ENCODE measurements around the gene KMT2C. TPM values are rescaled to one million over a fixed set of nuclear protein-coding genes. Genes with fewer than 3 reads are reported as not detected.

Gene KMT2C
- total RNA-seq, 2 experiments from 2014 or later, result 47.5 to 105 TPM

GRCh38 chr7:152351168-152351567, 84.6 kb downstream of the KMT2C start:
- intact Hi-C loops (cut with micrococcal nuclease; ENCODE audit: unreplicated experiment), result no loop called here
- Histone ChIP-seq H3K9me3 (ENCODE audit: low read length) (no peaks in the 10 kb centered on the region), H3K4me3 (ENCODE audit: low read depth, low read length, poor library complexity, severe bottlenecking) (no peak overlapping the region), H4K20me1 (ENCODE audit: insufficient read depth, low read length) (no peaks in the 10 kb centered on the region; the same call in 1 of the 2 replicates), H3K79me2 (ENCODE audit: insufficient read depth, low read depth, low read length) (peaks cover 56% of the 10 kb centered on the region), H2AFZ (ENCODE audit: low read length) (no peak overlapping the region), H3K9me2 (ENCODE audit: insufficient read depth, low read length) (no peaks in the 10 kb centered on the region), H3K27ac (ENCODE audit: low read depth, low read length, poor library complexity, severe bottlenecking) (no peak overlapping the region), H3K36me3 (ENCODE audit: insufficient read depth, low read length) (peaks cover 77% of the 10 kb centered on the region), H3K4me1 (ENCODE audit: insufficient read depth, low read length, poor library complexity, severe bottlenecking) (peaks cover 7% of the 10 kb centered on the region), H3K4me2 (ENCODE audit: low read length) (no peak overlapping the region)
- TF ChIP-seq EZH2phosphoT487 (IDR thresholded peaks at IDR 0.05; ENCODE audit: borderline replicate concordance, low read depth, low read length), result no peak
- TF ChIP-seq, protein P1, sequence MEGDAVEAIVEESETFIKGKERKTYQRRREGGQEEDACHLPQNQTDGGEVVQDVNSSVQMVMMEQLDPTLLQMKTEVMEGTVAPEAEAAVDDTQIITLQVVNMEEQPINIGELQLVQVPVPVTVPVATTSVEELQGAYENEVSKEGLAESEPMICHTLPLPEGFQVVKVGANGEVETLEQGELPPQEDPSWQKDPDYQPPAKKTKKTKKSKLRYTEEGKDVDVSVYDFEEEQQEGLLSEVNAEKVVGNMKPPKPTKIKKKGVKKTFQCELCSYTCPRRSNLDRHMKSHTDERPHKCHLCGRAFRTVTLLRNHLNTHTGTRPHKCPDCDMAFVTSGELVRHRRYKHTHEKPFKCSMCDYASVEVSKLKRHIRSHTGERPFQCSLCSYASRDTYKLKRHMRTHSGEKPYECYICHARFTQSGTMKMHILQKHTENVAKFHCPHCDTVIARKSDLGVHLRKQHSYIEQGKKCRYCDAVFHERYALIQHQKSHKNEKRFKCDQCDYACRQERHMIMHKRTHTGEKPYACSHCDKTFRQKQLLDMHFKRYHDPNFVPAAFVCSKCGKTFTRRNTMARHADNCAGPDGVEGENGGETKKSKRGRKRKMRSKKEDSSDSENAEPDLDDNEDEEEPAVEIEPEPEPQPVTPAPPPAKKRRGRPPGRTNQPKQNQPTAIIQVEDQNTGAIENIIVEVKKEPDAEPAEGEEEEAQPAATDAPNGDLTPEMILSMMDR (conservative IDR thresholded peaks at IDR 0.05; ENCODE audit: low read length), result no peak
- ChIA-PET POLR2A (interaction anchor here (1.0 to 1.4 kb wide), 3 partner anchors 9 to 262 kb away, joined by 3 to 6 read pairs (median 5); no protein-coding TSS in a partner anchor), CTCF (ENCODE audit: unreplicated experiment) (no interaction called here)
- BruUV-seq (replicated peaks), result no TSS peak
- DNase-seq (ENCODE audit: low spot score), result no peak

- H3K27ac ChIP-seq (ENCODE audit: low read depth, low read length, poor library complexity, severe bottlenecking), result no peak overlapping the region
- H3K4me2 ChIP-seq (ENCODE audit: low read length), result no peak overlapping the region
- TF ChIP-seq, protein P1 (conservative IDR thresholded peaks at IDR 0.05; ENCODE audit: low read length), result no peak
- no peak for TF ChIP-seq EZH2phosphoT487 (IDR thresholded peaks at IDR 0.05; ENCODE audit: borderline replicate concordance, low read depth, low read length)
- H3K36me3 ChIP-seq (ENCODE audit: insufficient read depth, low read length), result peaks cover 59% of the 10 kb centered on the region
- peaks cover 18% of the 10 kb centered on the region for H3K4me1 ChIP-seq (ENCODE audit: insufficient read depth, low read length, poor library complexity, severe bottlenecking)
- POLR2A ChIA-PET, result interaction anchor here (0.5 to 0.7 kb wide), 2 partner anchors 62 to 1460 kb away, joined by 4 read pairs; no protein-coding TSS in a partner anchor
- CTCF ChIA-PET (ENCODE audit: unreplicated experiment), result no interaction called here
- H3K9me3 ChIP-seq (ENCODE audit: low read length), result no peaks in the 10 kb centered on the region; the same call in 1 of the 2 replicates
- no peaks in the 10 kb centered on the region; the same call in 1 of the 2 replicates for H4K20me1 ChIP-seq (ENCODE audit: insufficient read depth, low read length)
- no TSS peak for BruUV-seq (replicated peaks)
- H2AFZ ChIP-seq (ENCODE audit: low read length), result no peak overlapping the region
- DNase-seq (ENCODE audit: low spot score), result no peak
- H3K9me2 ChIP-seq (ENCODE audit: insufficient read depth, low read length), result no peaks in the 10 kb centered on the region
- H3K79me2 ChIP-seq (ENCODE audit: insufficient read depth, low read depth, low read length), result peaks cover 65% of the 10 kb centered on the region
- intact Hi-C loops (cut with micrococcal nuclease; ENCODE audit: unreplicated experiment), result no loop called here
- no peak overlapping the region for H3K4me3 ChIP-seq (ENCODE audit: low read depth, low read length, poor library complexity, severe bottlenecking)
Observed at GRCh38 chr7:152347888-152348287, 87.9 kb downstream of the KMT2C start.

- peak overlapping the region; percentile 95 for H3K27ac ChIP-seq (ENCODE audit: low read depth, low read length, poor library complexity, severe bottlenecking)
- DNase-seq (ENCODE audit: low spot score), result no peak
- H4K20me1 ChIP-seq (ENCODE audit: insufficient read depth, low read length), result no peaks in the 10 kb centered on the region
- H3K36me3 ChIP-seq (ENCODE audit: insufficient read depth, low read length), result peaks cover 28% of the 10 kb centered on the region
- intact Hi-C loops (cut with micrococcal nuclease; ENCODE audit: unreplicated experiment), result no loop called here
- TF ChIP-seq, protein P1 (conservative IDR thresholded peaks at IDR 0.05; ENCODE audit: low read length), result no peak
- no peak for TF ChIP-seq EZH2phosphoT487 (IDR thresholded peaks at IDR 0.05; ENCODE audit: borderline replicate concordance, low read depth, low read length)
- H3K4me2 ChIP-seq (ENCODE audit: low read length), result peak overlapping the region; percentile 82
- POLR2A ChIA-PET, result interaction anchor here (1.5 kb wide), 1 partner anchor 18 kb away, joined by 4 read pairs; no protein-coding TSS in a partner anchor
- no TSS peak for BruUV-seq (replicated peaks)
- no peaks in the 10 kb centered on the region; the same call in 1 of the 2 replicates for H3K9me3 ChIP-seq (ENCODE audit: low read length)
- no peaks in the 10 kb centered on the region for H3K9me2 ChIP-seq (ENCODE audit: insufficient read depth, low read length)
- CTCF ChIA-PET (ENCODE audit: unreplicated experiment), result no interaction called here
- peaks cover 54% of the 10 kb centered on the region for H3K4me1 ChIP-seq (ENCODE audit: insufficient read depth, low read length, poor library complexity, severe bottlenecking)
- H2AFZ ChIP-seq (ENCODE audit: low read length), result no peak overlapping the region
- H3K4me3 ChIP-seq (ENCODE audit: low read depth, low read length, poor library complexity, severe bottlenecking), result peak overlapping the region; percentile 0
- peaks cover 93% of the 10 kb centered on the region for H3K79me2 ChIP-seq (ENCODE audit: insufficient read depth, low read depth, low read length)
Observed at GRCh38 chr7:152344253-152344652, 91.5 kb downstream of the KMT2C start.

All from OCI-LY7 (cell line).